ENCODE measurements around the gene UST. TPM values are rescaled to one million over a fixed set of nuclear protein-coding genes. Genes with fewer than 3 reads are reported as not detected.
"Not testable (repeated sequence)": the region's sequence is repeated elsewhere in the genome, so short reads cannot be mapped to it uniquely, and the experiment has no call there.

UST gene
- polyA plus RNA-seq, 1 experiment = 21.4 TPM

DNA sequence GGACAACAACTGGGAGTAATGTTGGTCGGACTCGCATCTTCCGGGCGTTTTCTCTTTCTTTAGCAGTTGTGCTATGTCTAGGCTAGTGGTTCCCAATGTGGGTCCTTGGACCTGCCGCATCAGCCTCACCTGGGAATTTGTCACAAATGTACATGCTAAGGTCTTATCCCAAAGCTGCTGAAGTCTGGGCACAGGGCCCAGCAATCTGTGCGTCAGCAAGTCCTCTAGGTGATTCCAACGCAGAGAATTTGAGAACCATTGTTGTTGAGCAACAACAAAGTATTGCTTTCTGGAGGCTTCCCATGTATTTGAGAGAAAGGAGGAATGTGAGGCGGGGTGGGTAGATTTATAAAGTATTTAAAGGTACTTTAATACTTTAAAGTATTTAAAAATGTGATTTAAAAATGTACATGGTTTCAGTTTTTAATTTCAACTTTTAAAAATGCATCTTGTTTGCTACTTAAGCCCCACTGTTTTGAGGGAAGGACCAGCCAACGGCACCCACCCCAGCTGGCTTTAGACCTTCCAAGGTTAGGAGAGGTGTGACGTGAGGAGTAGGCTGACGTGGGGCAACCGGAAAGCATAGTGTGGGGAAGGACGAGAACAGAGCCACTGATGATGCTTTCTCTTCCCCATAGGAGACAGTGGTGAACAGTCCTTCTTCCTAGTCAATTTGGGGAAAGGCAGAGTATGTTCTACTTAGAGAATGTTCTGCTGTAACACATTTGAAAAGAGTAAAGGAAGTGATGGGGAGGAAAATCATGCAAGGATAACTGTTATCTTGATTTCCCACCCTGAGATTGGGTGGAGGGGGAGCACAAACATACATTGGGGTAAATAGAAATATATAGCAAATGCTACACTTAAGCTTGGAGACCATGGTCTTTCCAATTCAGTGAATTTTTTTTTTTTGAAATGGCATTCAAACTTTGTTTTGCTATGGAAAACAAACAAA, 4.3 kb downstream of the UST start:
- DNase-seq (ENCODE audit: low read depth, low spot score) = no peak
- Histone ChIP-seq H3K9me3 (ENCODE audit: control insufficient read depth, insufficient read depth, low read length) (no peaks in the 10 kb centered on the region; the same call in 1 of the 2 replicates), H3K4me3 (ENCODE audit: low read depth, low read length) (no peak overlapping the region), H3K27ac (ENCODE audit: low read depth, low read length) (no peak overlapping the region), H3K27me3 (ENCODE audit: control insufficient read depth, insufficient read depth, low read length) (no peaks in the 10 kb centered on the region)
- TF ChIP-seq CTCF (IDR thresholded peaks at IDR 0.05; ENCODE audit: low read depth, low read length) = no peak
- ChIA-PET POLR2A (no interaction called here), CTCF (interaction anchor here (1.2 to 2.1 kb wide), 2 partner anchors 173 to 218 kb away, joined by 3 to 10 read pairs; no protein-coding TSS in a partner anchor)

GRCh38 chr6:148751793-148752170, 5.0 kb downstream of the UST start:
- no peaks in the 10 kb centered on the region for H3K27me3 ChIP-seq (ENCODE audit: control insufficient read depth, insufficient read depth, low read length)
- ChIA-PET POLR2A (no interaction called here), CTCF (interaction anchor here (2.1 kb wide), 1 partner anchor 174 kb away, joined by 10 read pairs; no protein-coding TSS in a partner anchor)
- no peak for DNase-seq (ENCODE audit: low read depth, low spot score)
- TF ChIP-seq CTCF (IDR thresholded peaks at IDR 0.05; ENCODE audit: low read depth, low read length) = no peak
- H3K4me3 ChIP-seq (ENCODE audit: low read depth, low read length) = no peak overlapping the region
- H3K9me3 ChIP-seq (ENCODE audit: control insufficient read depth, insufficient read depth, low read length) = no peaks in the 10 kb centered on the region; the same call in 1 of the 2 replicates
- H3K27ac ChIP-seq (ENCODE audit: low read depth, low read length) = no peak overlapping the region

DNA sequence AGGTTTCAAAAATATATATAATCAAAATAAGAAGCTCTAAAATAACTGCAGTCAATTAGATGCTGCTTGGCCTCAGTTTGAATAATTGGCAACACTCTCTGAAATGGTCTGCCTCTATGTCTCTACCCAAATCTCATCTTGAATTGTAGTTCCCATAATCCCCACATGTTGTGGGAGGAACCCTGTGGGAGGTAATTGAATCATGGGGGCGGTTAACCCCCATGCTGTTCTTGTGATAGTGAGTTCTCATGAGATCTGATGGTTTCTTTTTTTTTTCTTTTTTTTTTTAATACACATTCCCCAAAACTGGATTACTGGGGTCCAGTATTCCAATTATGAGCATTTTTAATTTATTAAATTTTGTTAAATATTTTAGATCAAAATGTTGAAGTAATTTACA, 8.5 kb downstream of the UST start:
- H3K27me3 ChIP-seq (ENCODE audit: control insufficient read depth, insufficient read depth, low read length); H3K9me3 ChIP-seq (ENCODE audit: control insufficient read depth, insufficient read depth, low read length); DNase-seq (ENCODE audit: low read depth, low spot score); H3K4me3 ChIP-seq (ENCODE audit: low read depth, low read length); H3K27ac ChIP-seq (ENCODE audit: low read depth, low read length); POLR2A ChIA-PET: not testable (repeated sequence)
- CTCF ChIA-PET = interaction anchor here (0.6 to 1.1 kb wide), 2 partner anchors 11 to 1253 kb away, joined by 3 read pairs; no protein-coding TSS in a partner anchor

- no peak overlapping the region for H3K27ac ChIP-seq (ENCODE audit: low read depth, low read length)
- no peak overlapping the region for H3K4me3 ChIP-seq (ENCODE audit: low read depth, low read length)
- DNase-seq (ENCODE audit: low read depth, low spot score) = no peak
- H3K27me3 ChIP-seq (ENCODE audit: control insufficient read depth, insufficient read depth, low read length) = no peaks in the 10 kb centered on the region
- no peak for TF ChIP-seq CTCF (IDR thresholded peaks at IDR 0.05; ENCODE audit: low read depth, low read length)
- ChIA-PET POLR2A (interaction anchor here (0.6 kb wide), 1 partner anchor 448 kb away, joined by 3 read pairs; no protein-coding TSS in a partner anchor), CTCF (interaction anchor here (1.0 kb wide), 1 partner anchor 268 kb away, joined by 3 read pairs; no protein-coding TSS in a partner anchor)
- H3K9me3 ChIP-seq (ENCODE audit: control insufficient read depth, insufficient read depth, low read length) = no peaks in the 10 kb centered on the region
These were observed 11.2 kb downstream of the UST start for GRCh38 chr6:148757944-148758480.

- TF ChIP-seq CTCF (IDR thresholded peaks at IDR 0.05; ENCODE audit: low read depth, low read length) = no peak
- H3K27me3 ChIP-seq (ENCODE audit: control insufficient read depth, insufficient read depth, low read length) = no peaks in the 10 kb centered on the region
- ChIA-PET POLR2A (interaction anchor here (0.6 kb wide), 1 partner anchor 449 kb away, joined by 3 read pairs; no protein-coding TSS in a partner anchor), CTCF (interaction anchor here (1.0 kb wide), 1 partner anchor 267 kb away, joined by 3 read pairs; no protein-coding TSS in a partner anchor)
- no peak for DNase-seq (ENCODE audit: low read depth, low spot score)
- H3K9me3 ChIP-seq (ENCODE audit: control insufficient read depth, insufficient read depth, low read length) = no peaks in the 10 kb centered on the region
- no peak overlapping the region for H3K4me3 ChIP-seq (ENCODE audit: low read depth, low read length)
- H3K27ac ChIP-seq (ENCODE audit: low read depth, low read length) = no peak overlapping the region
These were observed 11.7 kb downstream of the UST start for GRCh38 chr6:148758492-148758891.

All from AG04450 (cell line).